OCI-LY1 (cell line): ENCODE measurements around the gene ID2.

Experiments used
- EZH2 ChIP-seq: fragments of 200-600 bp; sonication (generic), shearing (Covaris generic); IDR thresholded peaks from 2 replicates; pipeline ENCODE4 v1.8.0; 2017; ENCODE audit warnings: borderline replicate concordance, mixed run types, mild to moderate bottlenecking, antibody characterized with exemption, low read length, moderate library complexity, mixed read lengths
- TF ChIP-seq, protein P1 (sequence below): fragments of 200-600 bp; sonication (generic), shearing (Covaris generic); IDR thresholded peaks from 2 replicates; pipeline ENCODE4 v1.5.1; 2017; ENCODE audit warnings: mild to moderate bottlenecking, antibody characterized with exemption, low read length, moderate library complexity, mixed read lengths

DNA sequence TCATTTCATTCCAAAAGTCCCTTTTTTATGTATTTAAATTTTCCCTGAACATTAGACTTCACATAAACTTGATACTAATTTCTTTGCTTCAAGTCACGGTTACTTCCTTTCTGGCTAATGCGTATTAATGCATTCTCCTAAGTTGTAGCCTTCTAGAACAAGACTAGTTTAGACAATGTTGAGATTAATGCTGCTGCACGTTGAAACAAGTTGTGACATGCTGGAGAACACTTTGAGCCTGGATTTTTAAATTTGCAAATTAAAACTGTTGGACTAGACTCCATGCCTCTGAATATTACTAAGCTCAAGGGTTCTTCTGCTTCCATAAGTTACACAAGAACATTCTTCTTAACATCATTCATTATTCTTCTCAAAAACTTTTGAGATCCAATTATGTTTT, 29.1 kb downstream of the ID2 start:
- TF ChIP-seq, protein P1, sequence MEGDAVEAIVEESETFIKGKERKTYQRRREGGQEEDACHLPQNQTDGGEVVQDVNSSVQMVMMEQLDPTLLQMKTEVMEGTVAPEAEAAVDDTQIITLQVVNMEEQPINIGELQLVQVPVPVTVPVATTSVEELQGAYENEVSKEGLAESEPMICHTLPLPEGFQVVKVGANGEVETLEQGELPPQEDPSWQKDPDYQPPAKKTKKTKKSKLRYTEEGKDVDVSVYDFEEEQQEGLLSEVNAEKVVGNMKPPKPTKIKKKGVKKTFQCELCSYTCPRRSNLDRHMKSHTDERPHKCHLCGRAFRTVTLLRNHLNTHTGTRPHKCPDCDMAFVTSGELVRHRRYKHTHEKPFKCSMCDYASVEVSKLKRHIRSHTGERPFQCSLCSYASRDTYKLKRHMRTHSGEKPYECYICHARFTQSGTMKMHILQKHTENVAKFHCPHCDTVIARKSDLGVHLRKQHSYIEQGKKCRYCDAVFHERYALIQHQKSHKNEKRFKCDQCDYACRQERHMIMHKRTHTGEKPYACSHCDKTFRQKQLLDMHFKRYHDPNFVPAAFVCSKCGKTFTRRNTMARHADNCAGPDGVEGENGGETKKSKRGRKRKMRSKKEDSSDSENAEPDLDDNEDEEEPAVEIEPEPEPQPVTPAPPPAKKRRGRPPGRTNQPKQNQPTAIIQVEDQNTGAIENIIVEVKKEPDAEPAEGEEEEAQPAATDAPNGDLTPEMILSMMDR, result no peak
- no peak for TF ChIP-seq EZH2
